C4-2B (cell line): ENCODE data around the gene FSIP1.

Experiments used
- CTCF ChIP-seq: fragments of 450-650 bp; conservative IDR thresholded peaks from 2 replicates; pipeline ENCODE4 v1.5.1; 2017; ENCODE audit warnings: mild to moderate bottlenecking
- ZFX ChIP-seq: fragments of 450-650 bp; IDR thresholded peaks from 2 replicates; pipeline ENCODE4 v1.6.1; 2017

DNA sequence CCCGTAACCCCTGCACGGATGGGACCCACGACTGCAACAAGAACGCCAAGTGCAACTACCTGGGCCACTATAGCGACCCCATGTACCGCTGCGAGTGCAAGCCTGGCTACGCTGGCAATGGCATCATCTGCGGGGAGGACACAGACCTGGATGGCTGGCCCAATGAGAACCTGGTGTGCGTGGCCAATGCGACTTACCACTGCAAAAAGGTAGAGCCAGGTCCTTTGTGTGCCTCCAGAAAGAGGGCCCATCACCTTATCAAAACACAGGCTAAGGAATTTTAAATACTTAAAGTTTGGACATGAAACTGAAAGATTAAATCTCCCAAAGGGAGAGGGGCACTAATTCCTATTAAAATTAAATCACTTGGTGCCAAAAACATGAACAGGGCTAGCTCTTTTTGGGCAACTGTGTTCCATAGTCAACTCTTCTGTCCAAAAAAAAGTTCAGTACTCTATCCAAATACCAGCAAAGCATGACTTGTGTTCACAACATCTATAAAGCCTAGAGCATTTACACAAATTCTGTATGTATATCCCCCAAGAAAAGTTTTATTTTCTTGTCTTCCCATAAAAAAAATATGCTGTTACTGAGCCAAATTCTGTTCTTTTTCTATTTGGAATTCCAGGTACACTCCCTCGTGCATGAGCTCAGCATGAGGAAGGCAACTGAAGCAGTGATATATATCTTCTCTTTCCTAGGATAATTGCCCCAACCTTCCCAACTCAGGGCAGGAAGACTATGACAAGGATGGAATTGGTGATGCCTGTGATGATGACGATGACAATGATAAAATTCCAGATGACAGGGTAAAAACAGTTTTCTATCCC, 192.6 kb downstream of the FSIP1 start:
- TF ChIP-seq CTCF (no peak), ZFX (no peak)
